K562 (cell line): Measurements from ENCODE around the gene FAM107B. TPM values are rescaled to one million over a fixed set of nuclear protein-coding genes. Genes with fewer than 3 reads are reported as not detected.

ENCODE experiments used
- ATAC-seq: fragments of 200-7000 bp; cut with Tn5 transposase; 3 replicates; pipeline ENCODE4 v1.9.1; 2020; ENCODE audit warnings: moderate library complexity
- BruUV-seq: library from RNA; stranded (reverse); fragments of 400-500 nt; replicated peaks from 2 replicates; lab custom pipeline; 2021; lab: Mats Ljungman, UMichigan
- CTCF ChIA-PET: fragments of 300-600 bp; formaldehyde crosslinking; extraction: SDS; loops from one replicate; lab custom pipeline; 2021; ENCODE audit warnings: low intra/inter-chr PET ratio; lab: Yijun Ruan, JAX
- POLR2A ChIA-PET: fragments of 300-600, 350-650 bp; sonication (Branson Sonifier 250); formaldehyde crosslinking; extraction: SDS; loops from one replicate; lab custom pipeline; 2021; ENCODE audit warnings: antibody characterized with exemption, inconsistent platforms; lab: Yijun Ruan, JAX
- DNase-seq, 4 experiments: peaks; one replicate each; pipeline versions ENCODE4 v3.0.0 to v3.0.0-alpha.2; 2011 to 2018; ENCODE audit warnings: low spot score in 3 of 4, mixed read lengths in 3 of 4; ENCODE audit errors: extremely low read depth in 1 of 4
- FAIRE-seq: peaks from 2 replicates; lab custom pipeline; 2011; peaks lifted over from hg19 to GRCh38; lab: Jason Lieb, UNC
- H2AFZ ChIP-seq: 2 replicates; pipeline ENCODE4 v1.6.0; 2011; ENCODE audit warnings: low read depth, low read length, control low read depth, inconsistent platforms
- H3K27ac ChIP-seq: fragments of 200-600 bp; 3 replicates; pipeline ENCODE4 v1.8.0; 2011; ENCODE audit warnings: low read depth, mild to moderate bottlenecking, control low read depth, inconsistent platforms, low read length, moderate library complexity, mixed read lengths; ENCODE audit errors: extremely low read depth
- H3K27me3 ChIP-seq, 2 experiments: fragments of 300-600 bp in 1 of 2; 2 replicates in 1 of 2; 3 replicates in 1 of 2; pipeline versions ENCODE4 v1.6.0 to v1.8.0; 2011; ENCODE audit warnings: inconsistent platforms in 2 of 2, low read length in 2 of 2, mild to moderate bottlenecking in 1 of 2, mixed read lengths in 1 of 2, moderate library complexity in 1 of 2; ENCODE audit not compliant: control insufficient read depth in 2 of 2, insufficient read depth in 2 of 2
- H3K36me3 ChIP-seq: fragments of 300-600 bp; 3 replicates; pipeline ENCODE4 v1.8.0; 2011; ENCODE audit warnings: mild to moderate bottlenecking, low read length, inconsistent platforms; ENCODE audit not compliant: control insufficient read depth, insufficient read depth
- H3K4me1 ChIP-seq, 2 experiments: fragments of 200-600 bp in 1 of 2; replicated peaks in 1 of 2; 2 replicates in 1 of 2; 3 replicates in 1 of 2; pipeline versions ENCODE4 v1.5.1 to v1.8.0; 2011; ENCODE audit warnings: inconsistent platforms in 2 of 2, low read length in 2 of 2, mild to moderate bottlenecking in 1 of 2, mixed read lengths in 1 of 2, moderate library complexity in 1 of 2; ENCODE audit not compliant: control insufficient read depth in 2 of 2, insufficient read depth in 2 of 2
- H3K4me2 ChIP-seq: 2 replicates; pipeline ENCODE4 v1.6.1; 2011; ENCODE audit warnings: low read length, control low read depth, inconsistent platforms, mixed read lengths; ENCODE audit not compliant: insufficient read depth
- H3K4me3 ChIP-seq: fragments of 200-600 bp; sonication (generic), shearing (Covaris generic); 2 replicates; pipeline ENCODE4 v1.5.1; 2016; ENCODE audit warnings: control low read depth, inconsistent platforms
- H3K79me2 ChIP-seq: fragments of 200-600 bp; 3 replicates; pipeline ENCODE4 v1.8.0; 2011; ENCODE audit warnings: low read length, inconsistent platforms; ENCODE audit not compliant: control insufficient read depth, insufficient read depth
- H3K9ac ChIP-seq, 2 experiments: 2 replicates each; pipeline versions ENCODE4 v1.6.0 to v1.6.1; 2011; ENCODE audit warnings: low read depth in 2 of 2, low read length in 2 of 2, control low read depth in 1 of 2, inconsistent platforms in 1 of 2, mild to moderate bottlenecking in 1 of 2, mixed read lengths in 1 of 2; ENCODE audit not compliant: insufficient read depth in 1 of 2
- H3K9me1 ChIP-seq: one replicate; pipeline ENCODE4 v1.6.0; 2011; ENCODE audit warnings: inconsistent platforms, mild to moderate bottlenecking, low read length, moderate library complexity; ENCODE audit not compliant: control insufficient read depth, insufficient read depth
- H3K9me3 ChIP-seq: replicated peaks from 2 replicates; pipeline ENCODE4 v1.5.1; 2011; ENCODE audit warnings: low read depth, low read length, inconsistent platforms; ENCODE audit not compliant: control insufficient read depth, insufficient read depth
- H4K20me1 ChIP-seq: replicated peaks from 2 replicates; pipeline ENCODE4 v1.6.1; 2011; ENCODE audit warnings: low read length, inconsistent platforms, mixed read lengths; ENCODE audit not compliant: control insufficient read depth, insufficient read depth
- ZBTB17 ChIP-seq: fragments of 450-650 bp; formaldehyde crosslinking; IDR thresholded peaks from 2 replicates; pipeline ENCODE4 v1.4.0; 2020; ENCODE audit warnings: mild to moderate bottlenecking
- WGBS: fragments of 100-300 bp; shearing (Covaris generic); methylation state at CpG from one replicate; pipeline ENCODE4 v1.1.6; 2016; ENCODE audit warnings: low coverage, mixed read lengths; ENCODE audit not compliant: insufficient coverage; ENCODE audit errors: missing lambda C conversion rate; 5-methylcytosine and 5-hydroxymethylcytosine counted together
- in situ Hi-C: fragments of 300-500 bp; cut with MboI; formaldehyde crosslinking; loops from 4 replicates; pipeline ENCODE4 v1.15.0; 2018; ENCODE audit warnings: inconsistent platforms, mixed read lengths
- intact Hi-C: fragments of 100-400 bp; cut with micrococcal nuclease; formaldehyde crosslinking; loops from 2 replicates; pipeline ENCODE4 v1.14.2; 2022
- polyA plus RNA-seq, 8 experiments: library from polyadenylated mRNA; depleted of rRNA in 4 of 8; stranded (reverse) in 5 of 8; unstranded in 3 of 8; fragments of >200 nt; fragmentation: Nextera tagmentation in 2 of 8; fragmentation: Illumina TruSeq in 1 of 8; extraction: Ambion mirVana in 2 of 8; extraction: Trizol in 1 of 8; gene quantifications; 2 replicates each; pipeline versions ENCODE4 v1.2.1 to v1.2.3, GENCODE V29; 2011 to 2014; ENCODE audit warnings: inconsistent platforms in 1 of 8, missing spikeins in 1 of 8
- total RNA-seq, 7 experiments: library from RNA; depleted of rRNA in 6 of 7; stranded (reverse); fragments of >200 nt in 6 of 7; fragmentation: Illumina TruSeq in 2 of 7; extraction: Trizol in 2 of 7; gene quantifications; 2 replicates each; pipeline versions ENCODE4 v1.2.1 to v1.2.3, GENCODE V29; 2011 to 2021; ENCODE audit warnings: low replicate concordance in 1 of 7
- TF ChIP-seq, protein P1 (sequence below), 2 experiments: fragments of 450-650 bp; formaldehyde crosslinking in 1 of 2; IDR thresholded peaks; 2 replicates each; pipeline versions ENCODE4 v1.4.0 to v1.6.1; 2014 to 2020; ENCODE audit warnings: mild to moderate bottlenecking in 2 of 2, borderline replicate concordance in 1 of 2, low read depth in 1 of 2

Gene FAM107B
- total and polyA plus RNA-seq, 9 of the 15 experiments (the other 6 are each of a cell fraction or from before 2014, with no cell fraction given) = 0.40 to 2.8 (median 1.4) TPM

- Histone ChIP-seq H3K4me3 (no peak overlapping the region), H2AFZ (no peak overlapping the region), H4K20me1 (no peaks in the 10 kb centered on the region), H3K27me3 (peaks cover 6 to 21% of the 10 kb centered on the region in 2 experiments; a peak in 4 of 5 replicates), H3K27ac (no peak overlapping the region), H3K4me1 (no peaks in the 10 kb centered on the region; a peak in 1 of 5 replicates), H3K9ac (no peak overlapping the region), H3K36me3 (no peaks in the 10 kb centered on the region), H3K4me2 (no peak overlapping the region), H3K9me3 (no peaks in the 10 kb centered on the region), H3K9me1 (no peaks in the 10 kb centered on the region), H3K79me2 (no peaks in the 10 kb centered on the region)
- intact Hi-C loops = no loop called here
- ATAC-seq (no peak), FAIRE-seq (no peak), DNase-seq (no peak)
- in situ Hi-C loops = no loop called here
- BruUV-seq = no TSS peak
- ChIA-PET CTCF (interaction anchor here (0.6 kb wide), 1 partner anchor 1597 kb away, joined by 4 read pairs; no protein-coding TSS in a partner anchor), POLR2A (interaction anchor here (0.6 to 0.7 kb wide), 2 partner anchors 11 to 853 kb away, joined by 3 to 4 read pairs; no protein-coding TSS in a partner anchor)
- TF ChIP-seq, protein P1, sequence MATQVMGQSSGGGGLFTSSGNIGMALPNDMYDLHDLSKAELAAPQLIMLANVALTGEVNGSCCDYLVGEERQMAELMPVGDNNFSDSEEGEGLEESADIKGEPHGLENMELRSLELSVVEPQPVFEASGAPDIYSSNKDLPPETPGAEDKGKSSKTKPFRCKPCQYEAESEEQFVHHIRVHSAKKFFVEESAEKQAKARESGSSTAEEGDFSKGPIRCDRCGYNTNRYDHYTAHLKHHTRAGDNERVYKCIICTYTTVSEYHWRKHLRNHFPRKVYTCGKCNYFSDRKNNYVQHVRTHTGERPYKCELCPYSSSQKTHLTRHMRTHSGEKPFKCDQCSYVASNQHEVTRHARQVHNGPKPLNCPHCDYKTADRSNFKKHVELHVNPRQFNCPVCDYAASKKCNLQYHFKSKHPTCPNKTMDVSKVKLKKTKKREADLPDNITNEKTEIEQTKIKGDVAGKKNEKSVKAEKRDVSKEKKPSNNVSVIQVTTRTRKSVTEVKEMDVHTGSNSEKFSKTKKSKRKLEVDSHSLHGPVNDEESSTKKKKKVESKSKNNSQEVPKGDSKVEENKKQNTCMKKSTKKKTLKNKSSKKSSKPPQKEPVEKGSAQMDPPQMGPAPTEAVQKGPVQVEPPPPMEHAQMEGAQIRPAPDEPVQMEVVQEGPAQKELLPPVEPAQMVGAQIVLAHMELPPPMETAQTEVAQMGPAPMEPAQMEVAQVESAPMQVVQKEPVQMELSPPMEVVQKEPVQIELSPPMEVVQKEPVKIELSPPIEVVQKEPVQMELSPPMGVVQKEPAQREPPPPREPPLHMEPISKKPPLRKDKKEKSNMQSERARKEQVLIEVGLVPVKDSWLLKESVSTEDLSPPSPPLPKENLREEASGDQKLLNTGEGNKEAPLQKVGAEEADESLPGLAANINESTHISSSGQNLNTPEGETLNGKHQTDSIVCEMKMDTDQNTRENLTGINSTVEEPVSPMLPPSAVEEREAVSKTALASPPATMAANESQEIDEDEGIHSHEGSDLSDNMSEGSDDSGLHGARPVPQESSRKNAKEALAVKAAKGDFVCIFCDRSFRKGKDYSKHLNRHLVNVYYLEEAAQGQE (IDR thresholded peaks at IDR 0.05; ENCODE audit: borderline replicate concordance) = no peak
- TF ChIP-seq, protein P1 (CRISPR knock-in tag; IDR thresholded peaks at IDR 0.05; ENCODE audit: low read depth) = no peak
- no peak for TF ChIP-seq ZBTB17 (CRISPR knock-in tag)
- 2% methylated on average over 4 of the region's 4 CpGs for WGBS
Observed at GRCh38 chr10:14567421-14567820, 207.3 kb downstream of the FAM107B start.
